ENCODE measurements around the gene MMP15.

DNA sequence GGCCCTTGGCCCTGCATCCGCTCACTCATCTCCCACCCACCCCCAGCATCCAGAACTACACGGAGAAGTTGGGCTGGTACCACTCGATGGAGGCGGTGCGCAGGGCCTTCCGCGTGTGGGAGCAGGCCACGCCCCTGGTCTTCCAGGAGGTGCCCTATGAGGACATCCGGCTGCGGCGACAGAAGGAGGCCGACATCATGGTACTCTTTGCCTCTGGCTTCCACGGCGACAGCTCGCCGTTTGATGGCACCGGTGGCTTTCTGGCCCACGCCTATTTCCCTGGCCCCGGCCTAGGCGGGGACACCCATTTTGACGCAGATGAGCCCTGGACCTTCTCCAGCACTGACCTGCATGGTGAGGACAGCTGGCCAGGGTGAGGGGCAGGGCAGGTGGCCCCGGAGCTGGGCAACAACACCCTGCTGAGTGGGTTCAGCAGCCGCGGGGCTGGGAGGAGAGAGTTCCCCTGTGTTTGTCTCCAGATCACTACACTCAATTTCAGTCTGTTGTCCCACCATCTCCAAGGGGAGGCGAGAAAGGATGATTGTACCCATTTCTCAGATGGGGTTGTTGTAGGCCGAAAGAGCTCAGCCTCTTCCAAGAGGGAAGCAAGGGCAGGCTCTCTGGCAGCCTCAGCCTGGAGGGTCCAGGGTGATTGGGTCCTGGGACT, 14.4 kb downstream of the MMP15 start:
- TF ChIP-seq POLR2A (IDR thresholded peaks at IDR 0.05): no peak
- TF ChIP-seq POLR2AphosphoS5 (IDR thresholded peaks at IDR 0.05): no peak

Measured in transverse colon (tissue), 3 donors.